H7 (cell line): Measurements from ENCODE around the gene LMTK2. TPM values are rescaled to one million over a fixed set of nuclear protein-coding genes. Genes with fewer than 3 reads are reported as not detected.
"Not testable (repeated sequence)": the region's sequence is repeated elsewhere in the genome, so short reads cannot be mapped to it uniquely, and the experiment has no call there.

Source experiments
- DNase-seq: peaks from one replicate; pipeline ENCODE4 v3.0.0; 2012
- H3K27me3 ChIP-seq: 2 replicates; pipeline ENCODE4 v1.6.0; 2011; ENCODE audit warnings: mild to moderate bottlenecking, low read length; ENCODE audit not compliant: control insufficient read depth, insufficient read depth
- H3K36me3 ChIP-seq: replicated peaks from 2 replicates; pipeline ENCODE4 v1.5.1; 2011; ENCODE audit warnings: low read length; ENCODE audit not compliant: control insufficient read depth, insufficient read depth
- H3K4me3 ChIP-seq: 2 replicates; pipeline ENCODE4 v1.5.1; 2011; ENCODE audit warnings: low read depth, mild to moderate bottlenecking, control low read depth, low read length, moderate library complexity; ENCODE audit not compliant: insufficient read depth
- total RNA-seq: library from RNA; depleted of rRNA; stranded (reverse); fragments of >200 nt; shearing (Covaris generic); gene quantifications from 2 replicates; pipeline ENCODE4 v1.2.3, GENCODE V29; 2014

LMTK2 gene
- total RNA-seq, 1 experiment from 2014 or later: 12.6 TPM

- DNase-seq: peak; percentile 55
- Histone ChIP-seq H3K4me3 (no peak overlapping the region), H3K36me3 (no peaks in the 10 kb centered on the region), H3K27me3 (no peaks in the 10 kb centered on the region)
These were observed 109.2 kb downstream of the LMTK2 start for GRCh38 chr7:98215561-98216495.

DNA sequence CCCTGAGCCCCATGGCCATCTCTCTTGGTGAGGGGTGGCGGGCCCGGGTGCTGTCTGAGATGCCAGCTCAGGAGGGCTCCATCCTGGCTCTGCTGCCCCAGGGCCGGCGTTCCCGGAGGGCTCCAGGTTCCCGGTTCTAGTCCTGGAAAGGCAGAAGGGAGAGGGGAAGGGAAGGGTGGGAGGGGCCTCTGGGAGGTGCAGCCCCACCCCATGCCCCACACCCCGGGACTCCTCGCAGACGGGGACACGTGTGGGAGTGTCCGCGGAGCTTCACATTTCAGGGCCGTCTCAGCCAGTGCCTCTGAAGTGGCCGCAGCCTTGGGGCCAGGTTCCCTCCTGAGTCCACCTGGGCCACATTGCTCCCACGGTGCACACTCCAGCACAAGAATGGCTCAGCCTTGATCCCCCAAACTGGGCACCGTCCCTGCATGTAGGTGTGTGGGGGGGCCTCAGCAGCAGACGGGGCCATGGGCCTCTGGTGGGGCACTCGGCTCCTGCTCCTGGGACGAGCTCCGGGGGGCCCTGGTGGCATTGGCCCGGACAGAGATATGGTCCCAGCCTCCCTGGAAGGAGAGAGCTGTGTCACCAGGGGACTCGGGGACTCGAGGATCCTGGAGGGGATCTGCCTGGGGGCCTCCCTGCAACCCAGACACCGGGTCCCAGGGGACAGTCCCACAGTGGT, 110.4 kb downstream of the LMTK2 start:
- Histone ChIP-seq H3K27me3 (no peaks in the 10 kb centered on the region), H3K4me3 (no peak overlapping the region), H3K36me3 (no peaks in the 10 kb centered on the region)
- DNase-seq: no peak

GRCh38 chr7:98217623-98218582, 111.2 kb downstream of the LMTK2 start:
- Histone ChIP-seq H3K36me3 (no peaks in the 10 kb centered on the region), H3K4me3 (no peak overlapping the region), H3K27me3 (no peaks in the 10 kb centered on the region)
- peak; percentile 64 for DNase-seq

GRCh38 chr7:98219382-98219781, 112.7 kb downstream of the LMTK2 start:
- not testable (repeated sequence) for H3K4me3 ChIP-seq, DNase-seq, H3K27me3 ChIP-seq, H3K36me3 ChIP-seq

DNA sequence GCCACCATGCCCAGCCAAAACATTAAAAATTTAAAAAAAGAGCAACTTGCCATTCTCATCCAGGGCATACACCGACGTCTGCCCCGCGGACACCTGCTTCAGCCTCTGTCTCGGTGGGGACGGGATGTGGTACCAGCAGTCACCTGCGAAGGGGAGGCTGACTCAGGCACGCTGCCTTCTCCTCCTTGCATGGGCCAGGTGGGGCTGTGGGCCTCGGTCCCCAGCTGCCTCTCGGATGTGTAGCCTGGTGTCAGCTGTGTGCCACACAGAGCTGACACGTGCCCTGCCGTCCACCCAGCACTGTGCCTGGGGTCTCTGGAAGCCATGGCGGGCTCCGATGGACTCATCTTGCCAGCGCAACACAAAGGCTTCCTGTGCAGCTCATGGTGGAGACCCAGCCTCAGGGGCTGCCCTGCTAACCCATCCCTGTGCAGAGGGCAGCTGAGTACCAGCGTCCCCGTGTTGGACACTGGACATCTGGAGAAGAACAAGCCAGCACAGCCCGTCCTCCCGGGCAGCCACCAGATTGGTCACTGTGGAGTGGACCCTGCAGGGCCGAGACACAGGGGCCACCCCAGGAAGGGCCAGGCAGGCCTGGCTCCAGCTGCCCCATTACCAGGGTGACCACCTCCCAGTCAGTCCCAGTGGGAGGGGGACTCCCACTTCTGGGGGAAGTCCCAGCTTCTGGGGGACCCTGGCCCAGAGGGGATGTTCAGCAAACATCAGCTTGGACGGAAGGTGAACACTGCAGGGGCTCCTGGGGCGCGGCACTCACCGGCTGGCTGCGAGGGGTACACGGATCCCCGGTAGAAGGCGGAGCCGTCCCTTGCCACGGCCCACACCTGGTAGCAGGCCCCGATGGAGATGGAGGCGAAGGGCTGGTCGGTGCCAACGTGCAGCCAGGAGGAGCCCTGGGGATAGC, 115.2 kb downstream of the LMTK2 start:
- Histone ChIP-seq H3K27me3 (no peaks in the 10 kb centered on the region), H3K4me3 (no peak overlapping the region), H3K36me3 (no peaks in the 10 kb centered on the region)
- DNase-seq: peak; percentile 64

DNA sequence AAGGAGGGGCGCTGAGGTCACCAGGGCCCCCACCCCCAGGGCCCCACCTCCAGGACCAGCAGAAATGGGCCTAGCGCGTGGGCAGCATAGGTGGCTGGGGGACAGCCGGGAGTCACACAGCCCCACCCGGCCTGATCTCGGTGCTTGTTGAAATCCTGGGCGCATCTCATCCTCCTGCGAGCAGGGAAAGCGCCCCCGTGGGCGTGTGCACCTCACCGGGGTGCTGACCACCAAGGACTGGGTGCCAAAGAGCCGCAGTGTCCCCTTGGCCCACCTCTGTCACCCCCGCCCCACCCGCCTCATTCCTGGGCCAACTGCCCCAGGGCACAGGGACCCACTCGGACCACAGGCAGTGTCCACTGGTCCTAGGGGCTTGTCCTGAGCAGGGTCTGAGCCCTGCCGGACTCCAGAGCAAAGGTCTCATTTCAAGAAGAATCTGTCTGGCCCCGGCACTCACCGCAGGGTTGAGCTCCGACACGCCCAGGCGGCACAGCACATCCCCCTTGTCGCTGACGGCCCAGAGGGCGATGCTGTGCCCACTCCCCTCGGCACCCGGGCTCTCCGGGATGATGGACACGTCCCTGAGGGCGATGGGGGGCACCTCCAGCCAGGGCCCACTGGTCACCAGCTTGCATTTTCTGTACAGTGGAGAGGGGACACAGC, 116.0 kb downstream of the LMTK2 start:
- no peaks in the 10 kb centered on the region for H3K36me3 ChIP-seq
- H3K4me3 ChIP-seq: no peak overlapping the region
- H3K27me3 ChIP-seq: no peaks in the 10 kb centered on the region
- DNase-seq: peak; percentile 71

GRCh38 chr7:98223351-98223897, 116.8 kb downstream of the LMTK2 start:
- no peaks in the 10 kb centered on the region for H3K27me3 ChIP-seq
- no peaks in the 10 kb centered on the region for H3K36me3 ChIP-seq
- DNase-seq: peak; percentile 67
- H3K4me3 ChIP-seq: no peak overlapping the region

GRCh38 chr7:98223898-98224700, 117.4 kb downstream of the LMTK2 start:
- Histone ChIP-seq H3K27me3 (no peaks in the 10 kb centered on the region), H3K36me3 (no peaks in the 10 kb centered on the region), H3K4me3 (no peak overlapping the region)
- no peak for DNase-seq

DNA sequence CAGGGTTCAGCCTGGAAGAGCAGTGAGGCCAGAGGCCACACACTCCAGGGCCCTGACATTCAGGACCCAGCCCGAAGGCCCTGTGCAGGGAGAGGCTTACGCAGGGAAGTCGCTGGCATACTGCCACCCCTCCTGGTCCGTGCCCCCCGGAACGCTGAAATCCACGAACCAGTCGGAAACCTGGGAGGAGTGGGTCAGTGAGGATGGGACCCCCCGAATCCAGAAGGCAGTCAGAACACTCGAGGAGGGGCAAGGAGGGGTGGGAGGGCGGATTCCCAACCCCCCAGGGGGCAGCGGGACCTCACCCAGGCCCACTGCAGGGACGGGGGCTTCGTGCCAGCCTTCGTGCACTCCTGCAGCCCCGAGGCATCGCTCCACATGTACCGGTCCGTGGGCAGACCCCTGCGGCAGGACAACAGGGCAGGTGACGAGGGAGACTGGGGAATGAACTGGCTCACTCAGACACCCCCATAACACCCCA, 118.1 kb downstream of the LMTK2 start:
- peak; percentile 74 for DNase-seq
- Histone ChIP-seq H3K36me3 (no peaks in the 10 kb centered on the region), H3K27me3 (no peaks in the 10 kb centered on the region), H3K4me3 (no peak overlapping the region)

GRCh38 chr7:98225913-98226614, 119.4 kb downstream of the LMTK2 start:
- Histone ChIP-seq H3K27me3 (no peaks in the 10 kb centered on the region), H3K36me3 (no peaks in the 10 kb centered on the region), H3K4me3 (no peak overlapping the region)
- DNase-seq: peak; percentile 36

- H3K27me3 ChIP-seq: no peaks in the 10 kb centered on the region
- DNase-seq: no peak
- no peak overlapping the region for H3K4me3 ChIP-seq
- no peaks in the 10 kb centered on the region for H3K36me3 ChIP-seq
These were observed 121.3 kb downstream of the LMTK2 start for GRCh38 chr7:98227939-98228338.

DNA sequence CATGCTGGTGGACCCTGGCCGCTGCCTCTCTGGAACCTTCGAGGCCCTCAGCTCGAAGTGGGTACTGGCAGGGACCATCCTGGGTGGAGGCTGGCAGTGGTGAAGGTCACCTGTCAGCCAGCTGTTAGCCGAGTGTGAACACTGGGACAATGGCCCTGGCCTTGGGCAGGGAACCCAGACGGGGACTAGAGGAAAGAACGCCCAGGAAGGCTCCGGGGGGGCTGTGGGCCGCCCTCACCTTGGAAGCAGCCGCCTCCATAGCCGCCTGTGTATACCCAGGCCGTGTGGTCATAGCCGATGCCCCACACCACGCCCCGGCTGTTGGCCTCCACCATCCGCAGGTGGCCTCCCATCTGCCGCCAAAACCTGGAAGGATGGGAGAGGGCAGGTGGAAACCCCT, 122.1 kb downstream of the LMTK2 start:
- peak; percentile 53 for DNase-seq
- Histone ChIP-seq H3K27me3 (no peaks in the 10 kb centered on the region), H3K4me3 (no peak overlapping the region), H3K36me3 (no peaks in the 10 kb centered on the region)
